Measurements from ENCODE around the gene SEC23B.
A peak's percentile ranks its signal among the peaks of the same experiment; 100 is the strongest.
"Not testable (repeated sequence)": the region's sequence is repeated elsewhere in the genome, so short reads cannot be mapped to it uniquely, and the experiment has no call there.

Gene SEC23B

GRCh38 chr20:18477821-18478220 is 29.9 kb upstream of the SEC23B start:
- Histone ChIP-seq H3K4me3 (ENCODE audit: low read depth, low read length) (no peak overlapping the region), H3K4me1 (no peaks in the 10 kb centered on the region), H3K9me3 (no peaks in the 10 kb centered on the region), H3K27me3 (no peaks in the 10 kb centered on the region), H3K36me3 (peaks cover 44% of the 10 kb centered on the region)
- DNase-seq: no peak
- TF ChIP-seq, protein P1, sequence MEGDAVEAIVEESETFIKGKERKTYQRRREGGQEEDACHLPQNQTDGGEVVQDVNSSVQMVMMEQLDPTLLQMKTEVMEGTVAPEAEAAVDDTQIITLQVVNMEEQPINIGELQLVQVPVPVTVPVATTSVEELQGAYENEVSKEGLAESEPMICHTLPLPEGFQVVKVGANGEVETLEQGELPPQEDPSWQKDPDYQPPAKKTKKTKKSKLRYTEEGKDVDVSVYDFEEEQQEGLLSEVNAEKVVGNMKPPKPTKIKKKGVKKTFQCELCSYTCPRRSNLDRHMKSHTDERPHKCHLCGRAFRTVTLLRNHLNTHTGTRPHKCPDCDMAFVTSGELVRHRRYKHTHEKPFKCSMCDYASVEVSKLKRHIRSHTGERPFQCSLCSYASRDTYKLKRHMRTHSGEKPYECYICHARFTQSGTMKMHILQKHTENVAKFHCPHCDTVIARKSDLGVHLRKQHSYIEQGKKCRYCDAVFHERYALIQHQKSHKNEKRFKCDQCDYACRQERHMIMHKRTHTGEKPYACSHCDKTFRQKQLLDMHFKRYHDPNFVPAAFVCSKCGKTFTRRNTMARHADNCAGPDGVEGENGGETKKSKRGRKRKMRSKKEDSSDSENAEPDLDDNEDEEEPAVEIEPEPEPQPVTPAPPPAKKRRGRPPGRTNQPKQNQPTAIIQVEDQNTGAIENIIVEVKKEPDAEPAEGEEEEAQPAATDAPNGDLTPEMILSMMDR (IDR thresholded peaks at IDR 0.05; ENCODE audit: low read depth, low read length): no peak

DNA sequence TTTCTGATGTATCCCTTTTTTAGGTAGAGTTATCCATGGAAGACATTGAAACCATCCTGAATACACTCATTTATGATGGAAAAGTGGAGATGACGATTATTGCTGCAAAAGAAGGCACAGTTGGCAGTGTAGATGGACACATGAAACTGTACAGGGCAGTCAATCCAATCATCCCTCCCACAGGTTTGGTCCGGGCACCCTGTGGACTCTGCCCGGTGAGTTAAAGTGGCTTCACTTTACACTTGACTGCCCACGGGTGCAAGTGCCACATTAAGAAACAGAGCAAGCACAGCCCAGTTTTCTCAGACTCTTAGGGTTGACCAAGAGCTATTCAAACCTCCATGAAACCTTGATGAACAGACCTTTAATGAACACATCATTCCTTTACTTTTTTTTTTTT is 26.1 kb upstream of the SEC23B start:
- Histone ChIP-seq H3K27me3 (no peaks in the 10 kb centered on the region), H3K4me1 (no peaks in the 10 kb centered on the region), H3K4me3 (ENCODE audit: low read depth, low read length) (no peak overlapping the region), H3K36me3 (peaks cover 41% of the 10 kb centered on the region), H3K9me3 (no peaks in the 10 kb centered on the region)
- DNase-seq: no peak
- TF ChIP-seq, protein P1 (IDR thresholded peaks at IDR 0.05; ENCODE audit: low read depth, low read length): no peak

DNA sequence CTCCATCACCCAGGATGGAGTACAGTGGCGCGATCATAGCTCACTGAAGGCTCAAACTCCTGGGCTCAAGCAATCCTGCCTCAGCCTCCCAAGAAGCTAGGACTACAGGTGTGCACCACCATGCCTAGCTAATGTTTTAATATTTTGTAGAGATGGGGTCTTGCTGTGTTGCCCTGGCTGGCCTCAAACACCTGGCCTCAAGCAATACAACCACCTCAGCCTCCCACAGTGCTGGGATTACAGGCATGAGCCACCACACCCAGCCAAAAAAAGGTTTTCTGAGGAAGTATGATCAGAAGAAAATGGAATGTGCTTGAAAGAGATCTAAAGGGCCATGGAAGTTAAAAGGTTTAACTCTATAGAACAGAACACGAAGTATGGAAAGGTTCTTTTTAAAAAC is 19.4 kb upstream of the SEC23B start:
- H3K27me3 ChIP-seq: no peaks in the 10 kb centered on the region
- DNase-seq: no peak
- no peaks in the 10 kb centered on the region; the same call in 1 of the 2 replicates for H3K9me3 ChIP-seq
- no peaks in the 10 kb centered on the region for H3K4me1 ChIP-seq
- peaks cover 26% of the 10 kb centered on the region for H3K36me3 ChIP-seq
- TF ChIP-seq, protein P1 (IDR thresholded peaks at IDR 0.05; ENCODE audit: low read depth, low read length): no peak
- H3K4me3 ChIP-seq (ENCODE audit: low read depth, low read length): no peak overlapping the region

DNA sequence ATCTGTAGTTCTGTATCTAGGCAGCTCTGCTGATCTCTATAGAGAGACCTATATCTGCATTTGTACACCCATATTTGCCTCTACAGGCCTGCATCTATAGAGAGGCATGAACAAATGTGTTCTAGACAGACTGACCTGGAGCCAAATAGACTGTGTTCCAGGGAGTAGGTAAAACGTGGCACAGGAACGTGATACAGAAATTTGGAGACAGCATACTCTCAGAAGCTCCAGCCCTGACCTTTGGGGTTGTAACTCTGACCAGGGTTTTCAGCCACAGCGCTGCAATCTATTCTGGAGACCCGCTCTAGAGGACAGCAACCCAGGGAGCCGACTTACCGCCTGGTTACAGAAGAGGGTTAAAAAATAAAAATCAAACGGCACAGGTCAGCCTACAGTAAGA is 11.7 kb upstream of the SEC23B start:
- no peaks in the 10 kb centered on the region for H3K4me1 ChIP-seq
- TF ChIP-seq, protein P1 (IDR thresholded peaks at IDR 0.05; ENCODE audit: low read depth, low read length): no peak
- H3K27me3 ChIP-seq: no peaks in the 10 kb centered on the region
- H3K36me3 ChIP-seq: peaks cover 2% of the 10 kb centered on the region; the same call in 1 of the 2 replicates
- peak overlapping the region; percentile 98 for H3K4me3 ChIP-seq (ENCODE audit: low read depth, low read length)
- no peaks in the 10 kb centered on the region; the same call in 1 of the 2 replicates for H3K9me3 ChIP-seq
- no peak for DNase-seq

- TF ChIP-seq, protein P1 (IDR thresholded peaks at IDR 0.05; ENCODE audit: low read depth, low read length): no peak
Measured at GRCh38 chr20:18496740-18497592, 10.8 kb upstream of the SEC23B start, which contains the start of gene RBBP9. TSS of gene RBBP9 (minus strand) at chr20:18497225. CDS start at chr20:18497167, 58 bp downstream.

GRCh38 chr20:18497603-18498002 is 10.1 kb upstream of the SEC23B start:
- no peak for DNase-seq
- no peak overlapping the region for H3K4me3 ChIP-seq (ENCODE audit: low read depth, low read length)
- no peaks in the 10 kb centered on the region for H3K4me1 ChIP-seq
- TF ChIP-seq, protein P1 (IDR thresholded peaks at IDR 0.05; ENCODE audit: low read depth, low read length): no peak
- H3K27me3 ChIP-seq: no peaks in the 10 kb centered on the region
- no peaks in the 10 kb centered on the region for H3K9me3 ChIP-seq
- no peaks in the 10 kb centered on the region; the same call in 1 of the 2 replicates for H3K36me3 ChIP-seq

More at GRCh38 chr20:18496740-18497592, 10.8 kb upstream of the SEC23B start, which contains the start of gene RBBP9:
- H3K9me3 ChIP-seq: no peaks in the 10 kb centered on the region
- H3K36me3 ChIP-seq: no peaks in the 10 kb centered on the region; the same call in 1 of the 2 replicates
- DNase-seq: peak; percentile 91
- H3K27me3 ChIP-seq: no peaks in the 10 kb centered on the region
- H3K4me3 ChIP-seq (ENCODE audit: low read depth, low read length): peak within 1 kb of the TSS; percentile 98
- no peaks in the 10 kb centered on the region for H3K4me1 ChIP-seq

GRCh38 chr20:18501672-18502071 is 6.1 kb upstream of the SEC23B start:
- H3K4me1 ChIP-seq, DNase-seq: not testable (repeated sequence)

More at GRCh38 chr20:18501672-18502071, 6.1 kb upstream of the SEC23B start:
- not testable (repeated sequence) for H3K27me3 ChIP-seq; H3K4me3 ChIP-seq (ENCODE audit: low read depth, low read length); H3K9me3 ChIP-seq; H3K36me3 ChIP-seq

Measured in BE2C (cell line).